Pulmonary artery endothelial cell (primary cell): ENCODE measurements around the gene TEN1. TPM values are rescaled to one million over a fixed set of nuclear protein-coding genes. Genes with fewer than 3 reads are reported as not detected.
"Not testable (repeated sequence)": the region's sequence is repeated elsewhere in the genome, so short reads cannot be mapped to it uniquely, and the experiment has no call there.

Source experiments
- DNase-seq: peaks from one replicate; pipeline ENCODE4 v3.0.0-alpha.2; 2011; ENCODE audit warnings: low read depth, low spot score
- total RNA-seq: library from RNA; depleted of rRNA; stranded (reverse); fragments of >200 nt; gene quantifications from 2 replicates; pipeline ENCODE4 v1.2.3, GENCODE V29; 2014

TEN1 gene
- total RNA-seq, 1 donor from 2014 or later, result 25.8 TPM

DNA sequence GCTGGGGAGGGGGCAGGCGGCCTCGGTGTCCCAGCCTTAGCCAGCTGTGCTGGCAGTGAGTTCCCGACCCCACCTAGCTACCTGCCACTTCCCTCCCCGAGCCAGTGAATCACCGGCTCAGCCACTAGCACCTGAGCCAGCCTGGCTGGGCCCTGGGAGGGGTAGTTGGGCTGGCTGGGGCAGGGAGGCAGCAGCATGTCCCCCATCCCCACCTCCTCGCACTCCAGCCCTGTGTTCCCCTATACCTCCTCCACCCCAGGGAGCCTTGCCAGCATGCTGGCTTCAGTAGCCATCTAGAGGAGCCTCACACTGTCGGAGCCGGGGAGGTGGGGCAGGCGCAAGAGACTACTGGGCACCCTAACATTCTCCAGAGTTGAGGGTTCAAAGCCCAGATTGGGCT is 45.3 kb downstream of the TEN1 start:
- DNase-seq, result no peak

DNA sequence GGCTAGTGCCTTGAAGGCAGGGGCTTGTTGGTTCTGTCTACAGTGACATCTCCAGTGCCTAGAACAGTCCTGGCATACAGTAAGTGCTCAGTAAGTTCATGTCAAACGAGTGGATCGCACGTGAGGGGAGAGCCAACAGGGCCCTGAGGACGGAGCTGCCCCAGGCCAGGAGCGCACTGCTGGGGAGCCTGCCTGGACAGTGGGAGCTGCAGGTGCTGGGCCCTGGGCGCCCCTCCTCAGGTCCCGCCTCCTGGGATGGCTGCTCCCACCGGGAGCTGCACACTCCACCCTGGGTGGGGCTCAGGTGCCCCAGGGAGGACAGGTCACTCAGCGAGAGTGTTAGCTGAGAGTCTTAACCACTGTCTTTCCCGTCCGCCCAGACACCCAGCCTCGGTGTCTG is 46.3 kb downstream of the TEN1 start:
- no peak for DNase-seq

DNA sequence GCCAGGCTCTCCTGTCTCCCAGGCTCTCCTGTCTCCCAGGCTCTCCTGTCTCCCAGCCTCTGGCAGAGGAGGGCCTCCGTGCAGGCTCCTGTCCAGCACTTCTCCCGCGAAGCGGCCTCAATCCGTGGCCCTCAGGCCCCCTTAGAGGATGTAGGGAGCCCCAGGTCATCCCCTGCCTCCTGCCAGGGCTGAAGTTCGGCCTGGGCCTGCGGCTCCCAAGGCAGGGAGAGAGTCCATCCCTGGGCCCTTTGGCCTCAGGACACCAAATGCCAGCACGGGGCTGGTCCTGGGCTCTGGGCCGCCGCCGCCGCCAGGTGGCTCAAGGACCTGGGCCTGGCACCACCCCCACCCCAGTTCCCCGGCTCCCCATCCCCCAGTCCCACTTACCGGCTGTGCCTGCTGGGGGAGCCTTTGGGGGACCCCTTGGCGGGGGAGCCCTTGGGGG is 47.7 kb downstream of the TEN1 start:
- DNase-seq, result no peak

DNA sequence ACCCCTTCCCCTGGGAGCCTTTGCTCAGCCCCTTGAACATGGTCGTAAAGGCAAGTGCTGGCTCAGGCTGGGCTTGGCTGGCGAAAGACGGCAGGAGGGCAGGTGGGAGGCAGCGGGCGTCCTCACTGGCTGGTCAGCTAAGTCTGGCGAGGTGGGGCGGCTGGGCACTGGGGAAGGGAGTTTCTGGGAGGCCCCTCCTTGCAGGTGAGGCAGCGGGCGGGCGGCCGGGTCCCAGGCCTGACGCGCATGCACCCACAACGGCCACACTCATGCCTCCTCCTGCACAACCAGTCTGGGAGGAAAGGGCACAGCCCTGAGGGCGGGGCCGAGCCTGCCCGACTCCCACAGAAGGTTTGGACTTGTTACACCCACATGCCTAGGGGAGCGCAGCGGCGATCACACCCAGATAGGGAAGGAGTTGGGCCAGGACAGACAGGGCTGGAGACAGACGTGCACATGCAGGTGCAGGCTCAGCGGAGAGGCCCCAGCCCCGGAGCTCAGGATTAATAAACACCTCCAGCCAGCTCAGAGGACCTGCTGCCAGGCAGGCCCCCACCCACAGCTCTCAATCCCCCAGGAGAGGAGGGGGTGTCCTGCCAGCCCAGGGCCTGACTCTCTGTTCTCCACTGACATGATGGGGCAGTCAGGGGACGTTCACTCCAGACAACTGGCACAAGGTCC is 48.3 kb downstream of the TEN1 start, which contains the start of gene EVPL:
EVPL (minus strand) TSS at position 148 of the 681 bp plus-strand sequence; CDS start at position 40, 108 bp downstream.
- DNase-seq, result no peak

DNA sequence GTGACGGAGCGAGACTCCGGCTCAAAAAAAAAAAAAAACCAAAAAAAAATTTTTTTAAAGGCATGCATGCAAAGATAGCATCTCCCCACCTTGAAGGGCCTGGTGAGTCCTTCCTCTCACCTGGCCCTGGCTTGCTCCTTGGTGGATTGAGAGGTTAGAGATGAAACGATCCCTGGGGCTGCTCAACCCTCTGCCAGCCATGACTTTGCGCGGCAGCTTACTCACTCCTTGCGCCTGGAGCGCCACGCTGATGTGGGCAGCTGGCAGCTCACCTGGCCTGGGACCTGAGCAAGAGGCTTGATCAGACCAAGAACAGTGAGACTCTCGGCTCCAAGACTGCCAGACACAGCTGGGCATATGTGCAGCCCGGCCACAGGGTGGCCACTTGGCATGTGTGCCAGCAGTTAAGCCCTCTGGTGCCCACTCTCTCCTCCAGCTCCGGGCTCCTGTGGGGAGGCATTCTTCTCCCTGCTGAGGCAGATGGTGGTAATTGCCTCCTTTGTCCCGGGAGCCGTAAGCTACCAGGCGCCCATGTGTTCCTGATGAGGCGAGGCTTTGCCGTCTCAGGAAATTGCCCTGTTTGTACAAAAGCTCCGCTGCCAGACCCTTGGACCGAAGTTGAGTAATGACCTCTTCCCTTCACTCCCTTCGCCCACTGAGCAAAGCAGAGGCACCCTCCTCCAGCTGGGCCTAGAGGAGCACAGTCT is 53.2 kb downstream of the TEN1 start:
- no peak for DNase-seq

DNA sequence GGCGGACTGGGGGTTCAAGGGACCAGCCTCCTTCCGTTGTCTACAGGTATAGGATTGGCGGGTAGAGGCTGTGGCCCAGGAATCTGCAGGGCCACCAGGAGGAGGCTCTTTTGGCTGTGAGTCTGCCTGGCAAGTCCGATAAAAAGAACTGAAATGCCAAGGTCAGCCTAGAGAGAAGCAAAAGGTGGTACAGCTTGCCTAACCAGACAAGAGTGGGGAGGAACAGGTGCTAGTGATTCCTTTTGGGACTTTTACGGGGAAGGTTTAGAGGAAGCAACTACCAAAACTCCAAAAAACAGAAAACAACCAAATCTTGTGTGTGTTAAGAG is 53.7 kb downstream of the TEN1 start:
- DNase-seq, result no peak

DNA sequence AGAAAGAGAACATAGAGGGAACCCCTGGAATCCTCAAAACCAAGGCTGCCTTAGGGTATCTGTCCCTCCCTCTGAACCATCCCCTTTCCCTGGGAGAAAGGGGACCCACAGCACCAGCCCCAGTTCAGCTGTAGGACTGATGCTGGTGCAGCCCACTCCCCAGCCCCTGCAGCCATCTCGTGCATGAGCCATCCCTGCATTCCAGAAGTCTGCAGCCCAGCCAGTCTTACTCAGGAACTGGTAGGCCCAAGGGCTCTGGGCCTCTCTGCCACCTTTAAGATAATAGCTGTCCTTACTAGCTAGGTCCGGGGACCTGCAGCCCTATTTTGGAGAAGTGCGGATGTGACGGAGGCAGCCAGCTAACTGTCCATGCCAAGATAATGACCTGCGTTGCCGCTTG is 54.1 kb downstream of the TEN1 start:
- no peak for DNase-seq

DNA sequence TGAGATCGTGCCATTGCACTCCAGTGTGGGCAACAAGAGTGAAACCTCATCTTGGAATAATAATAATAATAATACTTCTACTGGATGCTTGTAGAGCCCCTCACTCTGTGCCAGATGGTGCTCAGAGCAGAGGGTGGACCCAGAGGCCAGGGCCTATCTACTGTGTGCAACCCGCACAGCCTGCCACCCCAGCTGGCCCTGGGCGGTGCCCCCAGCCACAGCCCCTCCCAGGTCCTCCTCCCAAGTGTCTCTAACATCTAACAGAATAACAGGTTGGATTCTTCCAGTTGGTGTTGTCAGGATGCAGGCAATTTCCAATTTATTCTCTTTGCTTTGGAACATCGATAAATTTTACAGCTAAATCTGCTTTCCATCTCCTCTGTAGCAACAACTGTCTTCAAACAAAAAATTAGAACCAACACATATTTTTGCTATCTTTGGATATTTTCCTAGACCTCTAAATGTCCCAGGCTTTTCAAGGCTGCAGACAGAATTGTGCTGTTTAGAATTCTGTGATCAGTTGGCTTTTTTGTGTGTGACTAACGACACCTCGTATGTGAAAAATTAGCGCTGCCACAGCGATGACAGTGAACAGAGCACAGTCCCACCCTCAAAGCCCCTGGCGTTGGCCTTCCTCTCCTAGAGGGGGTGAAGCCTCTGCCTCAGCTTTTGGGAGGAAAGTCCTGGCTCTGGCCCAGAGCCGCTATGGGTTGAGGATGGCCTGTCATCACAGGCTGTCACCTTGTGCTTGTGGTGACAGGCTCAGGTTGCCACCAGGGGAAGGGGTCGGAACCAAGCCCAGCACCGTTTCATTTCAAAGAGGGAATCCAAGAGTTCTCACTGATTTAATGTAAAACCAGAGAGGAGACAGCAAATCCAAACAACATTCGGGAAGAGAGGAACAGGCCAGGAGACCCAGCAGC is 55.6 kb downstream of the TEN1 start:
- no peak for DNase-seq

DNA sequence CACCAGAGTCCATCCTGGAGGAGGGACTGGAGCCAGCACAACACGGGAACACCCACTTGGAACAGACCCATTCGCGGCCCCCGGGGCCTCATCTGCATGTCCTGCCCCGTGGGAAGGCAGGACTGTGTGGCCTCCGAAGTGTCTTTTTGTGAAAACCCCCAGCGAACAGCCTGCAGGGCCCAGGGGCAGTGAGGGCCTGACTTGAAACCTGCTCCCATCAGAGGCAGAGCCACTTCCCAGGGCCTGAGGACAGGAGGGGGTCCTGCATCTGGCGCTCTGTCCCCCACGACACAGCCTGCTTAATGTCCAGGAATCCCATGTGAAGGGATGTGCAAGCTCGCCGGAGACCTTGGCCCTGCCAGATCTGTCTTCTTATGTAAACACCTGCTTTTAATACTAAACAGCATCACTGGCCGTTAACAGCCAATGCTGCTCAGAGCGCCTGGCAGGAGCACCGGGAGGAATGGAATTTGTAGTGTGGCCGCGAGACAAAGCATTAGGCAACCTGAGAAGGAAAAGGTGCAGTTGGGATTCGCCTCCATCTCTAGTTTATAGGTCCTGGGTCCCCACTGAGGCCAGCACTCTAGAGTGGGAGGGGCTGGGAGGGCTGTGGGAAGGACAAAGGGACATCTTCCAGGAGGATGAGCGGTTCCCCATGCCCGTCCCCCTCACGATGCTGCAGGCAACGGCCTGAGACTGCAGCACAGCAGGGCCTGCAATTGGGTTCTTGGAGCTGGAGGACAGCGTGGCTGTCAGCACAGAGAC is 57.6 kb downstream of the TEN1 start:
- no peak for DNase-seq

DNA sequence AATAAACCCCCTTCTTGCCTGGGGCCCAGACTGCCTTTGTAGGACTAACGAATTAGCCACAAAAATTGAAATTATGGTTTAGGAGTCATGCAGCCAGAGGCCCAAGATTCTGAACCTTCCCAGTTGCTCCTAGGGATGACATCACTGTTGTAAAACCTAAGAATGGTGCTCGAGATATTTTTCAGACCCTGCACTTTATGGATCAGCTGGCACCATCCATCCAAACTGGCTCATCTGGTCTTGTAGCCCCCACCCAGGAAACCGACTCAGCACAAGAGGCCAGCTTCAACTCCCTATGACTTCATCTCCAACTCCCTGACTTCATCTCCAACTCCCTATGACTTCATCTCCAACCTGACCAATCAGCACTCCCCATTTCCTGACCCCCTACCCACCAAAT is 59.0 kb downstream of the TEN1 start:
- no peak for DNase-seq

DNA sequence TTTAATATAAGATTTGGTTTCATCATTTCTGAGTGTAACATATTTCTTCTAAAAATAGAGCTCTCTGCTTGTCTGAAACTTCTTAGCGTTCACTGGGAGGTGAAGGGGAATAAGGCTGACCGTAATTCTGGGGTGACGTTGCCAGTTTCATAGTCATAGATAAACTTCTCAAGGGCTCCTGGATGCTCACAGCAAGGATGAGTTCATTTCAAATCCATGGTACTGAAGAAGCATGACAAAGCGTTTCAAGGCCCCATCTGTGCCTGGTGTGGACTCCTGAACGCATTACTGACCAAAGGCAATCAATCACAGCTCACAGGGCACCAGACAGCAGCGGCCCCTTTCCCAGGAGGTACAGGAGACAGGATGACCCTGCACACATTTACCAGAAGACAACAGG is 60.1 kb downstream of the TEN1 start:
- DNase-seq, result no peak

DNA sequence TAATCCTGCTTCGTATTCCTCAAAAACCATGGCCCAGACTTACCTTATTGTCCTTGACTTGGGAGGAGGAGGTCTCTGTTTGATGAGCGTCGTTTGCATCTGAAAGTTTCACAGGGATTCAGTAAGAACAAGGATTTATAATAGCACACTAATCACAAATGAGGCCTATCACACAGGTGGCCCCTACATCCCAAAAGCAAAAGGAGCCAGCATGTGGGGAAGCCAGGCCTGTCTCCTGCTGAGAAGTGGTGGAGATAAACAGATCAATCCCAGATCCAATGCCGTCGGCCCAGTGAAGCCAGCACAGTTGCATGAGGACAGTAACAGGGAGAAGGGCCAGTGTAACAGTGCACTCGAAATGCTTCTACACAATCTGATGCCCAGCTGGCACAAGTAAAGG is 61.3 kb downstream of the TEN1 start:
- no peak for DNase-seq

DNA sequence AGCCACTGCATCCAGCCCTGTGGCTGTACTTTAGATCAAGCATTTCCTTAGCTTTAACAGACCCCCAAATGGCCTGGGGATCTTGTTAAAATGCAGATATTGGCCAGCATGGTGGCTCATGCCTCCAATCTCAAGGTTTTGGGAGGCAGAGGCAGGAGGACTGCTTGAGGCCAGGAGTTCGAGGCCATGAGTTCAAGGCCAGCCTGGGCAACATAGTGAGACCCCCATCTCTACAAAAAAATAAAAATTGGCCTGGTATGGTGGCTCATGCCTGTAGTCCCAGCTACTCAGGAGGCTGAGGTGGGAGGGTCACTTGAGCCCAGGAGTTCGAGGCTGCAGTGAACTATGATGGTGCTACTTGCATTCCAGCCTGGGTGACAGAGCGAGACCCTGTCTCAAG is 63.8 kb downstream of the TEN1 start:
- not testable (repeated sequence) for DNase-seq

DNA sequence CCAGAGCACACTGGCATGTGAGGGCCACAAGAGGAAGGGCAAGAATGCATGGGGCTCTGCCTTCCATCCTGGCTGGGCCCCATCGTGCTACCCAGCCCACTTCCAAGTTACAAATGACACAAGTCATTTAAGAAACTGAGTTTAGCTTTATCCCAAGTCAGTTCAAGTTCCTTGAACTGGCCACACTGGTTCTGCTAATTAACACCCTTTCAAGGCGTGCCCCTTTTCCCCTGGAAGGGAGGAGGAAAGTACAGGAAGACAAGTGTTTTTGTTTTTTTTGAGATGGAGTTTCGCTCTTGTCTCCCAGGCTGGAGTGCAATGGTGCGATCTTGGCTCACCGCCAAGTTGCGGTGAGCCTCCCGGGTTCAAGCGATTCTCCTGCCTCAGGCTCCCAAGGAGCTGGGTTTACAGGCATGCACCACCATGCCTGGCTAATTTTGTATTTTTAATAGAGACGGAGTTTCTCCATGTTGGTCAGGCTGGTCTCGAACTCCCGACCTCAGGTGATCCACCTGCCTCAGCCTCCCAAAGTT is 65.5 kb downstream of the TEN1 start:
- DNase-seq, result not testable (repeated sequence)

DNA sequence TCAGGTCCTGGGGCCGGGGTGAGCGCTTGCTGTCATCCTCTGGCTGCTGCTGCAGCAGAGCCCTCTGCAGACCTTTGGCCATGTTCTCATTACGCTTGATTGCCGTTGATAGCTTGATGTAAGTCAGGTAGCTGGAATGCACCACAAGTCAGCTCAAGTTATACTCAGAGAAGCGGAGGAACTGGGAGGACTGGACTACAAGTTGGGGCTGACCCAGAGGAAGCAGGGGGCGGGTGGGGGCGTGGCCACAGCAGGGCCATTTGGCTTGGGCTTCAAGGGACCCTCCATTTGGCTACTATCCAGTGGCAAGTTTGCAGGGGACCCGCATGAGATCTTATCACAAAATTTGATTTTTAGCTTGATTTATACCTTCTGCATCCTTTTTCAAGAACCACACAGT is 67.0 kb downstream of the TEN1 start:
- DNase-seq, result no peak

DNA sequence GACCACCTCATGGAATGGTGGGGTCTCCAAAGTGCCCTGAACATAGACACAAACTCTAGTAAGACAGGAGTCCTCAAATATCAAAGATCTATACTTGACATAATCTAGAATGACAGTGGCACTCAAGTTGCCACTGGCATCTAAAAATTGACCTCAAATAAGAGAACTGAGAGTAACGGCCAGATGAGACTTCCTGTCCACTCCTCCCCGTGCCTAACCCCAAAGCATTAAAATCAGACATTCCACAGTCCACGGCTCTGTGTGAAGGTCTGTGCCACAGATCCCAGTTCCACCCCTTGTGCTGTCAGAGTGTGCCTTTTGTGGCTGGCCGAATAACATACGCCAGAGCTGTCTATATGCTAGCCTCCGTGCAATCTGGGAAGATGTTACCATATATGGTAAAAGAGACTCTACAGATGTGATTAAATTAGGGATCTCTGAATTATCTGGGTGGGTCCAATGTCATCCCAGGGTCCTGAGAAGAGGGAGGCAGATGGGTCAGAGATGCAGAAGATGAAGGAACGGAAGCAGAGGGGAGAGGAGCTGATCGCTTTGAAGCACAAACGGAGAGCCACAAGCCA is 69.1 kb downstream of the TEN1 start:
- DNase-seq, result no peak

DNA sequence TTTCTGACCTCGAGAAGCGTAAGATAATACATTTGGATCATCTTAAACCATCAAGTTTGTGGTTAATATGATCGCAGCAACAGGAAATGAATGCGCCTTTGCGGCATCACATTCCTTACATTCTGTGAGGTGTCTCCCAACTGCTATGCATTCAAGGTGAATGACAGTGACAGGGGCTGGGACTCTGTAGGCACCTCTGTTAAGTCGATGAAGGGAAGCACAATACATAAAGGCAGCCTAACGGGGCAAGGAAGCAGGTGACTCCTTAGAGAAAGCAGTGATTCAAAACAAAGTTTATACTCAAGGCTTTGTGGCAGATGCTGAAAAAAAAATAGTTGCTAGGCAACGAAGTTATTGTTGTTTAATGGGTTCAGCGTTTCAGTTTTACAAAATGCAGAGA is 69.7 kb downstream of the TEN1 start:
- no peak for DNase-seq

DNA sequence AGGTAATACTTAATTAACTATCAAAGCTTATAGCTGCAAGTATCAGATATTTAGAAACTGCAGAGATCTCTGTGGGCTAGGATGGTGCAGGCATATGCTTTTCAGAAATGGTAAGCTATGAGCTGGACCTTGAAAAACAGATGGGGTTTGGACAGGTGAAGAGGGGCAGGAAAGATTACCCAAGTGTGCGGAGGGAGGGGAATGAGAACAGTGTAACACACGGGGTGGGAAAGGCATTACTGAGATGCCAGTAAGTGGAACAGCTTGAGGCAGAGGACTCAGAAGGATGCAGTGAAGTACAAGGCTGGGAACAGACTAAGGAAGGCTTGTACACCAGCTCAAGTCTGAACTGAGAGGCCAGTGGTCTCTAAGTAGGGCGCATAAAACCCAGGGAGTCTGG is 70.2 kb downstream of the TEN1 start:
- no peak for DNase-seq

DNA sequence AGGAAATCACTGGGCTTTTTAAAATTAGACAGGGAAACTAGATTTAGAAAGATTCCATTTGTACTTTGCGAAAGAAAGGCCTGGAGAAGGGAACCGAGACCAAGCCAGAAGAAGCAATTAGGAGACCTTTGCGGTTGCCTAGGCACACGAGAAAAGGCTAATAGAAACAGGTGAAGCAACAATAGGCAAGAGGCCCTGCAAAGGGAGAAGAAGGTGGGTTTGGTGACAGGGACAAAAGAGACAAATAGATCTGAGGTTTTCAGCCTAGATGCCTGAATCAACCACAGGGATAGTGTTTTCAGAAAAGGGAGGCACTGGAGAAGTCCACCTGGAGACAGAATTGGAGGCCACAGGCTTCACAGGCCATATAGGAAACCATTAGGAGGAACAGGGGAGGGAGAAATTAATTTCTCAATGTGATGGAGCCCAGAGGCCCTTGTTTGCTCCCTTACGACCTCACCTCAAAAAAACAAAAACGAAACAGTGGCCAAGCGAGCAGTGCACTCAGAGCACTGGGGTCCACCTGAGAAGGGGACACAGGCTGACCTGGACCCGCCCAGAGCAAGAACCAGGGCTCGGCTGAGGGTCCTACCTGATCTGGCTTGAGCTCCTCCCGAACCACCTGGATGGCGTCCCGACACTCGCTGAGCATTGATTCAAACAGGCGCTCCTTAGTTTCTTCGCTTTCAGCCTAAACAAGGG is 70.9 kb downstream of the TEN1 start:
- DNase-seq, result no peak
